Activated CD4-positive, alpha-beta T cell treated with anti-CD3 and anti-CD28 coated beads, Interleukin-2, Interleukin-6, amounts not matched to agents 100 ng/mL and 50 ng/mL, durations not matched to agents 16 hours and 8 hours (primary cell): Measurements from ENCODE around the gene ZBTB7C.
A peak's percentile ranks its signal among the peaks of the same experiment; 100 is the strongest.

ENCODE experiments used
- DNase-seq: peaks from one replicate; pipeline ENCODE4 v3.0.0-alpha.2; 2020

The ZBTB7C gene

GRCh38 chr18:48181857-48182256, 227.3 kb downstream of the ZBTB7C start:
- DNase-seq, result no peak

GRCh38 chr18:48181087-48181823, 227.9 kb downstream of the ZBTB7C start:
- no peak for DNase-seq

GRCh38 chr18:48179666-48180065, 229.5 kb downstream of the ZBTB7C start:
- no peak for DNase-seq

- no peak for DNase-seq
Measured at GRCh38 chr18:48179001-48179400, 230.2 kb downstream of the ZBTB7C start.

DNA sequence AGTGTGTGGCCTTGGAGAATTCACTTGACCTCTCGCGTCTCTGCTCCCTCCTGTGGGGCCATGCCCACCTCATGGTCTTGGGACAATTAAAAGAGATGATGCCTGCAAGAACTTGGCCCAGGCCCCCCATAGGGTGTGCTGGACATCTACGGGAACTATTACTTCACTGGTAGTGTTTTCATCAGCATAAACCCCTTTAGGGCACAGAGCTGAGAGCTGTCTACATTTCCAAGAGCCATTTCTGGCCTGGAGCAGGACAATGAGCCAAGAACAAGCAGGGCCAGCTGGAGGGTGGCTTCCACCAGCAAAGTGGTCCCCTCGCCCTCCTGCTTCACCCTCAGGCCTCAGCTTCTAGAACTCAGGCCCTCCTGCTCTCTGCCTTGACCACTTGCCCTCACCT, 232.3 kb downstream of the ZBTB7C start:
- no peak for DNase-seq

- DNase-seq, result no peak
Measured at GRCh38 chr18:48173557-48173956, 235.6 kb downstream of the ZBTB7C start.

- no peak for DNase-seq
Measured at GRCh38 chr18:48172226-48173006, 236.8 kb downstream of the ZBTB7C start.

- DNase-seq, result peak; percentile 3
Measured at GRCh38 chr18:48171490-48172188, 237.5 kb downstream of the ZBTB7C start.

DNA sequence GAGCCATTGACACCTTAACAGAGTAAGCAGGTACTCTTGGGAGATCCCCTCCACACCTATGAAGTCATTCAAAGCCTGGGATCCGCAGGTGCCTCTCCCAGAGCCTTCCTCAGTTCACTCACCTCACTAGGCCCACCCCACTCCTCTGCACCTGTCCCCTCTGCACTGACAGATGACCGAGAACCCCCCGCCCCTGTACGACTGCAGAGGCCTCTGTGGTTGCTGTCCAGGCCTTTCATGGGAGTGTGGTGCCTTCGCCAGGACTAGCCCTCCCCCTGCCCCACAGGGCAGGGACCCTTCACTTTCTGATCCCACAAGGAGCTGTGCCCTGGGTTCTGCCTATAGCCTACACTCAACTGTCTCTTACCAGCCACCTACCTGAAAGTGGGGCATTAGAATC, 238.5 kb downstream of the ZBTB7C start:
- no peak for DNase-seq

DNA sequence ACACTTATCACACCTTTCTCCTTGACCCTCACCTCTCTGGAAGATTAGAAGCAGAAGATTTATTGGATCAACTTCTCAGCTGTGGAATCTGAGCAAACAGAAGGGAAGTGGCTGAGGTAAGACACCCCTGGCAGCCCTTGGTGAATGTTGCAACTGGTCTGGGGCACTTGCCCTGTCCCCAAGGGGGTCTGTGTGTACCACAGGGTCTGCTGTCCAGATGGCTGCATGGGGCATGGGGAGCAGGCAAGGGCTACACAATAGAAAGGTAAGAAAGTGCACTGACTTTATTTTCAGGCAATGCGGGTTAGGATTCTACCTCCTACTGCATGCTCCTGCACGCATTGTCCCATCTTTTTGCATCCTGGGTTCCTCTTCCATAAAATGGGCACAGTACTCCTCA, 240.3 kb downstream of the ZBTB7C start:
- no peak for DNase-seq

- DNase-seq, result no peak
Measured at GRCh38 chr18:48167897-48168253, 241.3 kb downstream of the ZBTB7C start.

DNA sequence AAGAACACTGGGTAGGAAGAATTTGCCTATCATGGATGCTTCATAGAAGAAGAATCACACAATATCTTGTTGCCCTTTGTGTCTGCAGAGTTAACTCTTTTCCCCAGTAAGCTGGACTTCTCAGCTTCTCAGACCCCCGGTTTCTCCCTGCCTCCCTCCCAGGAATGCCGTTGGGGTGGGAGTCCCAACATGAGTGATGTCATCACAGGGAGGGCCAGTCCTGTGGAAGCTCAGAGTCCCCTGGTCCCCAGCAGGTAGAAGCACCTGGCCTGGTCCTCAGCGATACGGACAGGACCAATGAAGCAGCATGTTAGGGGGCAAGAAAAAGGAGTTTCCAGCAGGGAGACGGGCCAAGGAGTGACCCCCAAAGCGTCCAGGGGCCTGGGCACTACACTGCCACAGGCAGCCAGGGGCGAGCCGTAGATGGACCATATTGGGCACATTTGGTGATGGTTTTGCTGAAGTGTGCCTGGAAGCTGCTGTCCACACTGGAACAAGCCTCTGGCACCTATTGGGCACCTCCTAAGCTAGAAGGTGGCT, 242.8 kb downstream of the ZBTB7C start:
- no peak for DNase-seq

DNA sequence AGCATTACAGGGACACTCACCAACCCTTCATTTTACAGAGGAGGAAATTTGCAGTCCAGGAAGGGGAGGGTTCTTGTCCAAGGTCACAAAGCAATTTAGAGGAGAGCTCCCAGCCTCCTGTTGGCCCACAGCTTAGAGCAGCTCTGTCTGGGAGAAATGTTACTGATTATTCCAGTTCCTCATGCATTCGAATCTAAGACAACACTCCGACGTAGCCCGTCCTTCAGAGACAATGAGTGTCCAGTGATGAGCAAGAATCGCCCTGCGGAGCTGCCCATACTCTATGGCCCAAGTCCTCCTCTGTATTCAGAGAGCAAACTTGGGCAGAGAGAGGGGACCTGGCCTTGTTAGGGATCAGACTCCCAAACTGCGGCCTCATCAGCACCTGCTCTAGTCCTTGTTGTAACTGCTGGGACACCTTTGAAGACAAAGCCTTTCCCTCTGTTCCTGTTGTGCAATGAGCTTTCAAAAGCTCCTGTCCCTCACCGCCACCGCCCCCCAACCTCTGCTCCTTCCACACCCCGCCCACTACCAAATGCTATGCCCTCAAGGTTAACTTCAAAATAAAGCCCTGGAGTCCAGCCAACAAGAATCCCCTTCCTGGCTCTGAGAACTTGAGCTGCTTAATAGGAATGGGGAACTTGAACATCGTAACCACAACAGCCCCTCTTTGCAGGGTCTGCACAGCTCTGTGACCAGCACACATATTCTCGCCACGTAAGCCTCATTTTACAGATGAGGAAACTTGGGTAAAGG, 243.9 kb downstream of the ZBTB7C start:
- DNase-seq, result no peak

GRCh38 chr18:48164701-48165100, 244.5 kb downstream of the ZBTB7C start:
- no peak for DNase-seq

- no peak for DNase-seq
Measured at GRCh38 chr18:48164116-48164515, 245.1 kb downstream of the ZBTB7C start.

DNA sequence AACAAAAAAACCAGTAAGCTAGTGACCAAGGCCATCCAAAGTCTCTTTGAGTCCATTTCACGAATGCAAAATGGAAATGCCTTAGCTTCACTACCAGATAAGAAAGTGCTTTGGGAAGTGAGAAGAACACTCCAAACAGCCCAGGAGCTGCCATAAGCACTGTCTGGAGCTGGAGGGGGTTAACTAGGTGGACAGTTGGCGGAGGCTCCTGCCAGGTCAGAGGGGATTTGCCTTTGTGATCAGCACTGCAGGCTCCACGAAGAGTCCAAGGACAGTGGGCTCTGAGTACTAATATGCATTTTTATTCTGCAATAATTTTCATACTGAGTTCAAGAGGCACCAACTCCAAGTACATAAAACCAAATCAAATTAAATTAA, 245.5 kb downstream of the ZBTB7C start:
- DNase-seq, result no peak

DNA sequence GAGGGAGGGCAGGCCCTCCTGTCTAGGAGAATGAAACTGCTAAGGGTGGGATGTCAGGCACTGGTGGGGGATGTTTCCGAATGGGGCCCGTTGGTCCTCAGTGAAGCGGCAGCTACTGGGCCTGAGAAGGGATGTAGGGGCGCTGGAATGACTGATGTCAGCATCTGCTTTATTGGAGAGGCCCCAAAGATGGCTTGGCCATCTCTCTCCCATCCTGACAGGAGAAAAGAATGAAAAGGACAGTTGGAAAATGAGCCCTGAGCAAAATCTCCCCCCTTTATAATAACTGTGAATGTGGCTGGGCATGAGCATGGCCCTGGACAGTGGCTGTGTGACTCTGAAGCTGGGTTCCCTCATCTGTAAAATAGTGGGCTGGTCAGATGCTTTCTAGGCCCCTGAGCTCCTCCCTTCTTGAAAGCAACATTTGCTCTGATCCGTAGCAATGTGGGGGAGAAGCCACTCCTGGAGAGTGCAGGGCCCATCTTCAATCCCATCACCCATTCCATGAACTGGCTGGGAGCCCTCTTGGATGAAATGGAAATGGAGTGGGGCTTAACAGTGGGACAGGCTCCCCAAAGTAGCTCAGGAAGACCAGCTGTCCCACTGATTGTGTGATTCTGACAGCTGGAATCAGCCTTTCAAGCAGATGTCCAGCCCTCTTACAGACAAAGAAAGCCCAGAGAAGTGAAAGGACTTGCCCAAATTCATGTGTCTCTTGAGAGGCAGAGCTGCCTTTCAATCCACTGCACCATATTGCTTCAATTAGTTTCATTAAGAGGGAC, 246.0 kb downstream of the ZBTB7C start:
- no peak for DNase-seq

GRCh38 chr18:48161911-48162698, 247.1 kb downstream of the ZBTB7C start:
- DNase-seq, result no peak

DNA sequence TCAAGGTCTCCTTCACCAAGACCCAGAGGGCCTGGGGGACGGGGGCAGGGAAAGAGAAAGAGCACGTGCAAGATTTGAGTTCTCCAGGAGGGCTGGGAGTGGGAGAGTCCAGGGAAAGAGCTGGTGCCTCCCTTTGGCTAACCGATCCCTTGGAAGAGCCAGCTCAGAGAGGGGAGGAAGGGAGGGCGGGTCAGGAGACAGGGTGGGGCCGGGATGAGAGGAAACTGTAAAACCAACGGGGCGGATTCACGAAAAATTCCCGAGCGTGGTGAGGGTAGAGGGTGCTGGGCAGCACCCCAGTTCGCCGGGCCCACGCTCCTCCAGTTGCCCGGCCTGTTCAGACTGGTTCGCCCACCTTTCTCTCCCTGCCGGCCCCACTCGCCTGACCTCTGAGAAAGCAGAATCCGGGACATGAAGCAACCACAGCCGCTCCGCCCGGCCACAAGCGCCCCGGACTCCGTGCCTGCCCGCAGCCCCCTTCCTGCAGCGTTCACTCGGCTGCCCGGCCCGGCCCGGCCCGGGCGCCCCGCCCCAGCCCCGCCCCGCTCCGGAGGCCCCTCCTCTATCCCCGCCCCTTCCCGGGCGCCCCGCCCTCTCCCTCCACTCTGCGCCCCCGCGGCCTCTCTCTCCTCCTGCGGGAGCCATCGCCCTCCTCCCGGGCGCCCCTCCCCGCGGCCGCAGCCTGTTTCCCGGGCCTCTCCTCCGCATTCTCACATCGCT, 247.8 kb downstream of the ZBTB7C start:
- DNase-seq, result peak; percentile 66

GRCh38 chr18:48160622-48161021, 248.6 kb downstream of the ZBTB7C start:
- DNase-seq, result no peak

DNA sequence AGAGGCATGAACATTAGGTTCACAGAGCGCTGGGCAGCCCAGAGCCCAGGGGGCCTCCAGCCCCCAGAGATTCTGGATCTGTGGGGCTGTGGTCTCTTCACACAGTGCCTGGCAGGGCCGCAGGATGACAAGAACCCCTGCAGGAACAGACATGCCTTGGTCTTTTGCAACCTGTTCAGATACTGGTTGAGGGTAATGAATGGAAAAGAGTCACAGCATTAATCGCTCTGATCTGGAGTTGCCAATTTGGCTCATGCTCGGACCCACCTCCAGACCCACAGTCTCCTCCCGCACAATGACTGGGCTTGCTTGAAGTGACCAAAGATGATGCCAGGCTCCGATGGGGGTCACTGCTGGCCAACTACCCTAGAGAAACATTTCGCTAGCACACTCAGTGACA, 249.4 kb downstream of the ZBTB7C start:
- DNase-seq, result no peak
